Memory B cell (primary cell): Measurements from ENCODE around the gene STIP1.

Experiments used
- ATAC-seq: fragments of 150-1000 bp; cut with Tn5 transposase; 2 replicates; pipeline ENCODE4 v1.10.0; 2021; ENCODE audit warnings: low read depth, mild to moderate bottlenecking, moderate library complexity
- DNase-seq, 2 donors: peaks; one replicate each; pipeline ENCODE4 v3.0.0; 2022; ENCODE audit warnings: low spot score in 2 of 2
- H3K27ac Mint-ChIP-seq: one replicate; pipeline ENCODE4 v1.8.0; 2022; ENCODE audit warnings: mild to moderate bottlenecking, moderate library complexity, mixed read lengths
- H3K27me3 Mint-ChIP-seq: one replicate; pipeline ENCODE4 v1.8.0; 2022; ENCODE audit warnings: mixed read lengths
- H3K36me3 Mint-ChIP-seq: one replicate; pipeline ENCODE4 v1.8.0; 2022; ENCODE audit warnings: mild to moderate bottlenecking, mixed read lengths
- H3K4me1 Mint-ChIP-seq: one replicate; pipeline ENCODE4 v1.8.0; 2022; ENCODE audit warnings: mixed read lengths
- H3K4me3 Mint-ChIP-seq: one replicate; pipeline ENCODE4 v1.8.0; 2022; ENCODE audit warnings: mild to moderate bottlenecking, moderate library complexity, mixed read lengths
- H3K9me3 Mint-ChIP-seq: one replicate; pipeline ENCODE4 v1.8.0; 2022; ENCODE audit warnings: mixed read lengths

The STIP1 gene

GRCh38 chr11:64185693-64186491 is at the start of gene STIP1:
STIP1 (plus strand) TSS chr11:64186171; CDS start chr11:64186262, 91 bp downstream.
- Mint-ChIP-seq H3K27ac (peak within 1 kb of the TSS; percentile 84), H3K4me1 (peaks cover 18% of the 10 kb centered on the region), H3K27me3 (no peaks in the 10 kb centered on the region), H3K36me3 (peaks cover 2% of the 10 kb centered on the region), H3K4me3 (peak within 1 kb of the TSS; percentile 97), H3K9me3 (no peaks in the 10 kb centered on the region)
- ATAC-seq (peak; percentile 81), DNase-seq (peak; percentile 97 to 98)

- ATAC-seq (no peak), DNase-seq (no peak)
- Mint-ChIP-seq H3K9me3 (no peaks in the 10 kb centered on the region), H3K4me1 (no peaks in the 10 kb centered on the region), H3K4me3 (no peak overlapping the region), H3K36me3 (no peaks in the 10 kb centered on the region), H3K27me3 (peaks cover 9% of the 10 kb centered on the region), H3K27ac (no peak overlapping the region)
These were observed 49.1 kb upstream of the STIP1 start for GRCh38 chr11:64136765-64137441.

GRCh38 chr11:64138398-64138797 is 47.6 kb upstream of the STIP1 start:
- Mint-ChIP-seq H3K9me3 (no peaks in the 10 kb centered on the region), H3K27ac (no peak overlapping the region), H3K4me3 (no peak overlapping the region), H3K4me1 (peaks cover under 1% of the 10 kb centered on the region), H3K27me3 (peaks cover 5% of the 10 kb centered on the region), H3K36me3 (no peaks in the 10 kb centered on the region)
- ATAC-seq (no peak), DNase-seq (no peak)

GRCh38 chr11:64139049-64139448 is 46.9 kb upstream of the STIP1 start:
- H3K27me3 Mint-ChIP-seq, result peaks cover 5% of the 10 kb centered on the region
- no peak for DNase-seq
- ATAC-seq, result no peak
- H3K27ac Mint-ChIP-seq, result no peak overlapping the region
- peaks cover 7% of the 10 kb centered on the region for H3K4me1 Mint-ChIP-seq
- H3K36me3 Mint-ChIP-seq, result no peaks in the 10 kb centered on the region
- no peaks in the 10 kb centered on the region for H3K9me3 Mint-ChIP-seq
- no peak overlapping the region for H3K4me3 Mint-ChIP-seq

- no peak overlapping the region for H3K4me3 Mint-ChIP-seq
- no peaks in the 10 kb centered on the region for H3K36me3 Mint-ChIP-seq
- peaks cover 9% of the 10 kb centered on the region for H3K4me1 Mint-ChIP-seq
- H3K27me3 Mint-ChIP-seq, result peaks cover 3% of the 10 kb centered on the region
- no peaks in the 10 kb centered on the region for H3K9me3 Mint-ChIP-seq
- H3K27ac Mint-ChIP-seq, result no peak overlapping the region
- ATAC-seq (no peak), DNase-seq (no peak)
These were observed 45.9 kb upstream of the STIP1 start for GRCh38 chr11:64140082-64140481.

- no peaks in the 10 kb centered on the region for H3K9me3 Mint-ChIP-seq
These were observed 44.7 kb upstream of the STIP1 start for GRCh38 chr11:64141081-64141783.

GRCh38 chr11:64144587-64145472 is 41.1 kb upstream of the STIP1 start:
- no peak for DNase-seq
- ATAC-seq, result no peak
- Mint-ChIP-seq H3K27me3 (peaks cover 7% of the 10 kb centered on the region), H3K4me1 (peaks cover 18% of the 10 kb centered on the region), H3K36me3 (no peaks in the 10 kb centered on the region), H3K4me3 (no peak overlapping the region), H3K9me3 (no peaks in the 10 kb centered on the region), H3K27ac (no peak overlapping the region)

More at GRCh38 chr11:64141081-64141783, 44.7 kb upstream of the STIP1 start:
- Mint-ChIP-seq H3K4me3 (no peak overlapping the region), H3K27me3 (peaks cover under 1% of the 10 kb centered on the region), H3K4me1 (peaks cover 12% of the 10 kb centered on the region), H3K27ac (no peak overlapping the region), H3K36me3 (no peaks in the 10 kb centered on the region)
- no peak for ATAC-seq
- no peak for DNase-seq

GRCh38 chr11:64146036-64146955 is 39.7 kb upstream of the STIP1 start:
- H3K27ac Mint-ChIP-seq, result no peak overlapping the region
- peak; percentile 63 to 67 for DNase-seq
- no peak overlapping the region for H3K4me3 Mint-ChIP-seq
- peak; percentile 76 for ATAC-seq
- no peaks in the 10 kb centered on the region for H3K36me3 Mint-ChIP-seq
- H3K4me1 Mint-ChIP-seq, result peaks cover 18% of the 10 kb centered on the region
- H3K9me3 Mint-ChIP-seq, result no peaks in the 10 kb centered on the region
- H3K27me3 Mint-ChIP-seq, result peaks cover 7% of the 10 kb centered on the region

- Mint-ChIP-seq H3K4me1 (peaks cover 20% of the 10 kb centered on the region), H3K27me3 (peaks cover 8% of the 10 kb centered on the region), H3K36me3 (no peaks in the 10 kb centered on the region), H3K27ac (no peak overlapping the region), H3K9me3 (no peaks in the 10 kb centered on the region), H3K4me3 (no peak overlapping the region)
- peak; percentile 73 for ATAC-seq
- peak; percentile 71 to 78 for DNase-seq
These were observed 37.6 kb upstream of the STIP1 start for GRCh38 chr11:64148226-64148916.

GRCh38 chr11:64148917-64149617 is 36.9 kb upstream of the STIP1 start:
- ATAC-seq, result no peak
- Mint-ChIP-seq H3K27me3 (peaks cover 11% of the 10 kb centered on the region), H3K9me3 (no peaks in the 10 kb centered on the region), H3K4me1 (peaks cover 13% of the 10 kb centered on the region), H3K4me3 (no peak overlapping the region), H3K36me3 (no peaks in the 10 kb centered on the region), H3K27ac (no peak overlapping the region)
- DNase-seq, result no peak

- no peak for ATAC-seq
- H3K27ac Mint-ChIP-seq, result no peak overlapping the region
- H3K36me3 Mint-ChIP-seq, result no peaks in the 10 kb centered on the region
- H3K27me3 Mint-ChIP-seq, result peaks cover 16% of the 10 kb centered on the region
- H3K4me1 Mint-ChIP-seq, result peaks cover 11% of the 10 kb centered on the region
- no peak for DNase-seq
- H3K9me3 Mint-ChIP-seq, result no peaks in the 10 kb centered on the region
- no peak overlapping the region for H3K4me3 Mint-ChIP-seq
These were observed 35.9 kb upstream of the STIP1 start for GRCh38 chr11:64150051-64150450.
